Mesothelial cell of epicardium (in vitro differentiated cells): Measurements from ENCODE around the gene EDC3. TPM values are rescaled to one million over a fixed set of nuclear protein-coding genes. Genes with fewer than 3 reads are reported as not detected.

Experiments used
- DNase-seq, 2 experiments: peaks; one replicate each; pipeline ENCODE4 v3.0.0; 2021; ENCODE audit warnings: low spot score in 2 of 2; ENCODE audit not compliant: unreplicated experiment in 2 of 2
- H3K27ac Mint-ChIP-seq: 2 replicates; pipeline ENCODE4 v1.8.0; 2021; ENCODE audit warnings: mixed read lengths
- H3K27me3 Mint-ChIP-seq: 2 replicates; pipeline ENCODE4 v1.8.0; 2021; ENCODE audit warnings: low read depth, mixed read lengths
- H3K36me3 Mint-ChIP-seq: 2 replicates; pipeline ENCODE4 v1.8.0; 2021; ENCODE audit warnings: mixed read lengths
- H3K4me1 Mint-ChIP-seq: 2 replicates; pipeline ENCODE4 v1.8.0; 2021; ENCODE audit warnings: mixed read lengths
- H3K4me3 Mint-ChIP-seq: 2 replicates; pipeline ENCODE4 v1.8.0; 2021; ENCODE audit warnings: mild to moderate bottlenecking, moderate library complexity, mixed read lengths
- H3K9me3 Mint-ChIP-seq: 2 replicates; pipeline ENCODE4 v1.8.0; 2021; ENCODE audit warnings: mixed read lengths
- total RNA-seq: library from RNA; stranded (reverse); gene quantifications from 3 replicates; pipeline ENCODE4 v1.2.1, GENCODE V29; 2021
- TF ChIP-seq, protein P1 (sequence below): fragments of 200-600 bp; sonication (generic); IDR thresholded peaks from one replicate; pipeline ENCODE4 v1.5.0; 2021; ENCODE audit warnings: antibody characterized with exemption; ENCODE audit not compliant: unreplicated experiment

Gene EDC3
- total RNA-seq, 1 donor from 2014 or later, result 69.5 TPM

DNA sequence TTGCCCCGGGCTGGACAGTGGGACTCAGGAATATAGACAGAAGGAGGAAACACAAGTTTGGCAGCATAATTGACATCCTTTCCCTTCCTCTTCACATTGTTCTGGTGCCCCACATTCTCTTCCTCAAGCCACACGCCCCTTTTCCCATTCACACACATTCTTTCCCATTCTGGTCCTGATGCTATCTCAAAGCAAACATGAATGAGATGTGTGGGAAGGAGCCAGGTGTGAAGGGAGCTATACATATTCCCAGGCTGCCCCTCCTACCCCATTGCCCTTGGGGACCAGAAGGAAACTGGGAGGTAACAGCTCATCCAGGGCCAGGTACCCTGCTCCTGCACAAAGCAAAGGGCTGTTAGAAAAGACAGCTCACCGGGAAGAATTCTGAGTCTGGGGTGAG, 103.6 kb downstream of the EDC3 start:
- Mint-ChIP-seq H3K27me3 (no peaks in the 10 kb centered on the region), H3K4me3 (no peak overlapping the region), H3K9me3 (no peaks in the 10 kb centered on the region), H3K27ac (no peak overlapping the region), H3K4me1 (peaks cover 11% of the 10 kb centered on the region), H3K36me3 (peaks cover 21% of the 10 kb centered on the region)
- TF ChIP-seq, protein P1, sequence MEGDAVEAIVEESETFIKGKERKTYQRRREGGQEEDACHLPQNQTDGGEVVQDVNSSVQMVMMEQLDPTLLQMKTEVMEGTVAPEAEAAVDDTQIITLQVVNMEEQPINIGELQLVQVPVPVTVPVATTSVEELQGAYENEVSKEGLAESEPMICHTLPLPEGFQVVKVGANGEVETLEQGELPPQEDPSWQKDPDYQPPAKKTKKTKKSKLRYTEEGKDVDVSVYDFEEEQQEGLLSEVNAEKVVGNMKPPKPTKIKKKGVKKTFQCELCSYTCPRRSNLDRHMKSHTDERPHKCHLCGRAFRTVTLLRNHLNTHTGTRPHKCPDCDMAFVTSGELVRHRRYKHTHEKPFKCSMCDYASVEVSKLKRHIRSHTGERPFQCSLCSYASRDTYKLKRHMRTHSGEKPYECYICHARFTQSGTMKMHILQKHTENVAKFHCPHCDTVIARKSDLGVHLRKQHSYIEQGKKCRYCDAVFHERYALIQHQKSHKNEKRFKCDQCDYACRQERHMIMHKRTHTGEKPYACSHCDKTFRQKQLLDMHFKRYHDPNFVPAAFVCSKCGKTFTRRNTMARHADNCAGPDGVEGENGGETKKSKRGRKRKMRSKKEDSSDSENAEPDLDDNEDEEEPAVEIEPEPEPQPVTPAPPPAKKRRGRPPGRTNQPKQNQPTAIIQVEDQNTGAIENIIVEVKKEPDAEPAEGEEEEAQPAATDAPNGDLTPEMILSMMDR, result no peak
- DNase-seq, result no peak

DNA sequence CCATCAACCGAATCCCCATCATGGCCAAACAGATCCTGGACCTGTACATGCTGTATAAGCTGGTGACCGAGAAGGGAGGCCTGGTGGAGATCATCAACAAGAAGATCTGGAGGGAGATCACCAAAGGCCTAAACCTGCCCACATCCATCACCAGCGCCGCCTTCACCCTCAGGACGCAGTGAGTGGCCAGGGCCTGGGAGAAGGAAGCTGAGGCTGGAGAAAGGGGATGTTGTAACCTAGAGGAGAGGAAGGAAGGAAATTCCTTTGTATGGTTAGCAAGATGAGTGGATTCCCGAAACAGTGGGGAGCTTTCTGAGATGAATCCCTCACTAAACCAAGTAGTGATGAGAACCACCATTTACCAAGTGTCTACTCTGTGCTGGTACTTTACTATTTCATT, 106.0 kb downstream of the EDC3 start:
- H3K36me3 Mint-ChIP-seq, result peaks cover 17% of the 10 kb centered on the region
- H3K4me3 Mint-ChIP-seq, result no peak overlapping the region
- peaks cover 22% of the 10 kb centered on the region for H3K4me1 Mint-ChIP-seq
- no peaks in the 10 kb centered on the region for H3K9me3 Mint-ChIP-seq
- TF ChIP-seq, protein P1, result no peak
- DNase-seq, result no peak
- H3K27ac Mint-ChIP-seq, result no peak overlapping the region
- H3K27me3 Mint-ChIP-seq, result no peaks in the 10 kb centered on the region

- no peak overlapping the region for H3K27ac Mint-ChIP-seq
Measured at GRCh38 chr15:74585857-74586256, 110.0 kb downstream of the EDC3 start.

GRCh38 chr15:74585191-74585590, 110.6 kb downstream of the EDC3 start:
- Mint-ChIP-seq H3K9me3 (no peaks in the 10 kb centered on the region), H3K4me1 (peaks cover 39% of the 10 kb centered on the region), H3K36me3 (peaks cover 3% of the 10 kb centered on the region), H3K27ac (peak overlapping the region; percentile 21), H3K27me3 (no peaks in the 10 kb centered on the region), H3K4me3 (no peak overlapping the region)
- TF ChIP-seq, protein P1, result no peak
- DNase-seq, result no peak

More at GRCh38 chr15:74585857-74586256, 110.0 kb downstream of the EDC3 start:
- no peaks in the 10 kb centered on the region for H3K9me3 Mint-ChIP-seq
- peaks cover 39% of the 10 kb centered on the region for H3K4me1 Mint-ChIP-seq
- no peaks in the 10 kb centered on the region for H3K27me3 Mint-ChIP-seq
- no peak for DNase-seq
- TF ChIP-seq, protein P1, result no peak
- H3K4me3 Mint-ChIP-seq, result no peak overlapping the region
- peaks cover 3% of the 10 kb centered on the region for H3K36me3 Mint-ChIP-seq

- no peak for DNase-seq
- TF ChIP-seq, protein P1, result no peak
- peaks cover 2% of the 10 kb centered on the region for H3K36me3 Mint-ChIP-seq
- peak overlapping the region; percentile 43 for H3K27ac Mint-ChIP-seq
- H3K9me3 Mint-ChIP-seq, result no peaks in the 10 kb centered on the region
- H3K4me1 Mint-ChIP-seq, result peaks cover 39% of the 10 kb centered on the region
- H3K27me3 Mint-ChIP-seq, result no peaks in the 10 kb centered on the region
- no peak overlapping the region for H3K4me3 Mint-ChIP-seq
Measured at GRCh38 chr15:74584779-74585178, 111.0 kb downstream of the EDC3 start.

DNA sequence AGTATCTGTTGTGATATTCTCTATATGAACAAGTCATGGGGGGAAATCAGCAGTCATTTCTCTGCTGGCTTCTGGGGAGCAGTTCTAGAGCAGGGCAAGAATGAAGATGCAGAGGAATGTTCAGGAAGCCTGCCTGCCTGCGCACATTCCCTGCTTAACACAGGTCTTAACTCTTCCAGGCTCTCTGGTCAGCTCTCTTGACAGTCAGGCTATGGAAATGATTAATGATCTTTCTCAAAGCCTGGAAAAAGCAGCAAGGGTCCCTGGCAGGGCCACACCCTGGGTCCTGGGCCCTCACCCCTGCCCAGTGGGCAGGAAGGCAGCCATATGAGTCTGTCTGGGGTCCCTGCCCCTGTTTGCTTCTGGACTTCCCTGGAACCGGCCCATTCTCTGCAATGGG, 111.6 kb downstream of the EDC3 start:
- no peaks in the 10 kb centered on the region for H3K9me3 Mint-ChIP-seq
- H3K36me3 Mint-ChIP-seq, result peaks cover 3% of the 10 kb centered on the region
- DNase-seq, result no peak
- no peak overlapping the region for H3K4me3 Mint-ChIP-seq
- H3K27me3 Mint-ChIP-seq, result no peaks in the 10 kb centered on the region
- TF ChIP-seq, protein P1, result no peak
- peaks cover 36% of the 10 kb centered on the region for H3K4me1 Mint-ChIP-seq
- H3K27ac Mint-ChIP-seq, result peak overlapping the region; percentile 43
